Osteocyte (in vitro differentiated cells): Measurements from ENCODE around the gene LCNL1. TPM values are rescaled to one million over a fixed set of nuclear protein-coding genes. Genes with fewer than 3 reads are reported as not detected.

Experiments
- DNase-seq: peaks from one replicate; pipeline ENCODE4 v3.0.0; 2021; ENCODE audit warnings: mixed read lengths; ENCODE audit not compliant: unreplicated experiment; ENCODE audit errors: extremely low spot score
- H3K27ac Mint-ChIP-seq: one replicate; pipeline ENCODE4 v1.8.0; 2021; ENCODE audit warnings: mild to moderate bottlenecking, mixed read lengths; ENCODE audit not compliant: unreplicated experiment
- H3K27me3 Mint-ChIP-seq: one replicate; pipeline ENCODE4 v1.8.0; 2021; ENCODE audit warnings: mixed read lengths; ENCODE audit not compliant: unreplicated experiment
- H3K36me3 Mint-ChIP-seq: one replicate; pipeline ENCODE4 v1.8.0; 2021; ENCODE audit warnings: mixed read lengths; ENCODE audit not compliant: unreplicated experiment
- H3K4me1 Mint-ChIP-seq: one replicate; pipeline ENCODE4 v1.8.0; 2021; ENCODE audit warnings: mixed read lengths; ENCODE audit not compliant: unreplicated experiment
- H3K4me3 Mint-ChIP-seq: one replicate; pipeline ENCODE4 v1.8.0; 2021; ENCODE audit warnings: mild to moderate bottlenecking, moderate library complexity, mixed read lengths; ENCODE audit not compliant: unreplicated experiment
- H3K9me3 Mint-ChIP-seq: one replicate; pipeline ENCODE4 v1.8.0; 2021; ENCODE audit warnings: mixed read lengths; ENCODE audit not compliant: unreplicated experiment
- CTCF ChIP-seq: fragments of 200-600 bp; sonication (generic); IDR thresholded peaks from 2 replicates; pipeline ENCODE4 v1.5.0; 2021; ENCODE audit warnings: antibody characterized with exemption, mild to moderate bottlenecking, moderate library complexity
- total RNA-seq: library from RNA; stranded (reverse); gene quantifications from 2 replicates; pipeline ENCODE4 v1.2.1, GENCODE V29; 2021

The LCNL1 gene
- total RNA-seq, 1 donor from 2014 or later: 3.4 TPM

GRCh38 chr9:136983656-136984314 lies 992 bp downstream of the LCNL1 start:
- no peak overlapping the region for H3K27ac Mint-ChIP-seq
- no peaks in the 10 kb centered on the region for H3K9me3 Mint-ChIP-seq
- no peaks in the 10 kb centered on the region for H3K36me3 Mint-ChIP-seq
- no peak overlapping the region for H3K4me3 Mint-ChIP-seq
- H3K4me1 Mint-ChIP-seq: no peaks in the 10 kb centered on the region
- no peaks in the 10 kb centered on the region for H3K27me3 Mint-ChIP-seq
- DNase-seq: no peak
- TF ChIP-seq CTCF: no peak

GRCh38 chr9:136984464-136985026 lies 1.8 kb downstream of the LCNL1 start:
- H3K9me3 Mint-ChIP-seq: no peaks in the 10 kb centered on the region
- no peak overlapping the region for H3K4me3 Mint-ChIP-seq
- H3K27me3 Mint-ChIP-seq: no peaks in the 10 kb centered on the region
- DNase-seq: no peak
- H3K27ac Mint-ChIP-seq: no peak overlapping the region
- no peak for TF ChIP-seq CTCF
- H3K4me1 Mint-ChIP-seq: no peaks in the 10 kb centered on the region
- H3K36me3 Mint-ChIP-seq: no peaks in the 10 kb centered on the region

- Mint-ChIP-seq H3K4me3 (no peak overlapping the region), H3K27me3 (no peaks in the 10 kb centered on the region), H3K27ac (no peak overlapping the region), H3K4me1 (no peaks in the 10 kb centered on the region), H3K36me3 (no peaks in the 10 kb centered on the region), H3K9me3 (no peaks in the 10 kb centered on the region)
- TF ChIP-seq CTCF: no peak
- DNase-seq: no peak
These were observed 2.3 kb downstream of the LCNL1 start for GRCh38 chr9:136985027-136985602.

GRCh38 chr9:136985853-136986252 lies 3.1 kb downstream of the LCNL1 start:
- no peak for DNase-seq
- Mint-ChIP-seq H3K36me3 (no peaks in the 10 kb centered on the region), H3K4me1 (no peaks in the 10 kb centered on the region), H3K27ac (no peak overlapping the region), H3K4me3 (no peak overlapping the region), H3K9me3 (no peaks in the 10 kb centered on the region), H3K27me3 (no peaks in the 10 kb centered on the region)
- TF ChIP-seq CTCF: no peak

- no peak overlapping the region for H3K27ac Mint-ChIP-seq
- no peak for DNase-seq
- H3K36me3 Mint-ChIP-seq: no peaks in the 10 kb centered on the region
- no peak for TF ChIP-seq CTCF
- H3K4me3 Mint-ChIP-seq: no peak overlapping the region
- no peaks in the 10 kb centered on the region for H3K27me3 Mint-ChIP-seq
- peaks cover 5% of the 10 kb centered on the region for H3K4me1 Mint-ChIP-seq
- no peaks in the 10 kb centered on the region for H3K9me3 Mint-ChIP-seq
These were observed 6.1 kb downstream of the LCNL1 start for GRCh38 chr9:136988872-136989271.
